ENCODE results near the gene FAM161B. TPM values are rescaled to one million over a fixed set of nuclear protein-coding genes. Genes with fewer than 3 reads are reported as not detected.

FAM161B gene
- polyA plus RNA-seq, 2 of the 4 experiments (the other 2 are of a cell fraction), result 1.6 TPM

GRCh38 chr14:73949752-73950734 is at the start of gene FAM161B, which contains the start of gene COQ6 (continued):
- TF ChIP-seq E2F6 (IDR thresholded peaks at IDR 0.05; ENCODE audit: borderline replicate concordance, low read depth) (peak; percentile 66; the same call in 1 of the 2 replicates), POLR2AphosphoS2 (conservative IDR thresholded peaks at IDR 0.05; ENCODE audit: low read length) (no peak), POLR2A (IDR thresholded peaks at IDR 0.05; ENCODE audit: low read length) (peak; percentile 91), ELK1 (IDR thresholded peaks at IDR 0.05; ENCODE audit: low read depth, low read length) (no peak), REST (IDR thresholded peaks at IDR 0.05) (no peak), RCOR1 (IDR thresholded peaks at IDR 0.05; ENCODE audit: low read depth, low read length) (no peak), FOSB (CRISPR knock-in tag; IDR thresholded peaks at IDR 0.05) (no peak; the same call in 1 of the 2 replicates), ESRRA (IDR thresholded peaks at IDR 0.05; ENCODE audit: borderline replicate concordance, low read length) (no peak), CBX2 (IDR thresholded peaks at IDR 0.05; ENCODE audit: borderline replicate concordance, low read depth) (no peak), HMGXB4 (CRISPR knock-in tag; IDR thresholded peaks at IDR 0.05; ENCODE audit: borderline replicate concordance) (no peak), KDM5A (IDR thresholded peaks at IDR 0.05) (peak; percentile 78), JUN (IDR thresholded peaks at IDR 0.05) (peak; percentile 50 to 80; a peak in 3 of 5 replicates), NR3C1 (IDR thresholded peaks at IDR 0.05) (no peak), ZC3H11A (IDR thresholded peaks at IDR 0.05) (no peak), EHF (CRISPR knock-in tag; IDR thresholded peaks at IDR 0.05) (peak; percentile 29; the same call in 1 of the 2 replicates), MAFK (IDR thresholded peaks at IDR 0.05; ENCODE audit: partially characterized antibody) (no peak), KDM1A (IDR thresholded peaks at IDR 0.05; ENCODE audit: low read depth) (no peak)
- TF ChIP-seq, protein P1, sequence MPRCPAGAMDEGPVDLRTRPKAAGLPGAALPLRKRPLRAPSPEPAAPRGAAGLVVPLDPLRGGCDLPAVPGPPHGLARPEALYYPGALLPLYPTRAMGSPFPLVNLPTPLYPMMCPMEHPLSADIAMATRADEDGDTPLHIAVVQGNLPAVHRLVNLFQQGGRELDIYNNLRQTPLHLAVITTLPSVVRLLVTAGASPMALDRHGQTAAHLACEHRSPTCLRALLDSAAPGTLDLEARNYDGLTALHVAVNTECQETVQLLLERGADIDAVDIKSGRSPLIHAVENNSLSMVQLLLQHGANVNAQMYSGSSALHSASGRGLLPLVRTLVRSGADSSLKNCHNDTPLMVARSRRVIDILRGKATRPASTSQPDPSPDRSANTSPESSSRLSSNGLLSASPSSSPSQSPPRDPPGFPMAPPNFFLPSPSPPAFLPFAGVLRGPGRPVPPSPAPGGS (IDR thresholded peaks at IDR 0.05), result peak; percentile 77; the same call in 2 of the 3 replicates
- TF ChIP-seq, protein P2, sequence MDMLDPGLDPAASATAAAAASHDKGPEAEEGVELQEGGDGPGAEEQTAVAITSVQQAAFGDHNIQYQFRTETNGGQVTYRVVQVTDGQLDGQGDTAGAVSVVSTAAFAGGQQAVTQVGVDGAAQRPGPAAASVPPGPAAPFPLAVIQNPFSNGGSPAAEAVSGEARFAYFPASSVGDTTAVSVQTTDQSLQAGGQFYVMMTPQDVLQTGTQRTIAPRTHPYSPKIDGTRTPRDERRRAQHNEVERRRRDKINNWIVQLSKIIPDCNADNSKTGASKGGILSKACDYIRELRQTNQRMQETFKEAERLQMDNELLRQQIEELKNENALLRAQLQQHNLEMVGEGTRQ (IDR thresholded peaks at IDR 0.05), result peak; percentile 14; the same call in 1 of the 2 replicates
- TF ChIP-seq, protein P3, sequence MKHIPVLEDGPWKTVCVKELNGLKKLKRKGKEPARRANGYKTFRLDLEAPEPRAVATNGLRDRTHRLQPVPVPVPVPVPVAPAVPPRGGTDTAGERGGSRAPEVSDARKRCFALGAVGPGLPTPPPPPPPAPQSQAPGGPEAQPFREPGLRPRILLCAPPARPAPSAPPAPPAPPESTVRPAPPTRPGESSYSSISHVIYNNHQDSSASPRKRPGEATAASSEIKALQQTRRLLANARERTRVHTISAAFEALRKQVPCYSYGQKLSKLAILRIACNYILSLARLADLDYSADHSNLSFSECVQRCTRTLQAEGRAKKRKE (CRISPR knock-in tag; IDR thresholded peaks at IDR 0.05; ENCODE audit: low read depth), result no peak

Measured in A549 (cell line).